Measurements from ENCODE around the gene FGD5.

FGD5 gene

DNA sequence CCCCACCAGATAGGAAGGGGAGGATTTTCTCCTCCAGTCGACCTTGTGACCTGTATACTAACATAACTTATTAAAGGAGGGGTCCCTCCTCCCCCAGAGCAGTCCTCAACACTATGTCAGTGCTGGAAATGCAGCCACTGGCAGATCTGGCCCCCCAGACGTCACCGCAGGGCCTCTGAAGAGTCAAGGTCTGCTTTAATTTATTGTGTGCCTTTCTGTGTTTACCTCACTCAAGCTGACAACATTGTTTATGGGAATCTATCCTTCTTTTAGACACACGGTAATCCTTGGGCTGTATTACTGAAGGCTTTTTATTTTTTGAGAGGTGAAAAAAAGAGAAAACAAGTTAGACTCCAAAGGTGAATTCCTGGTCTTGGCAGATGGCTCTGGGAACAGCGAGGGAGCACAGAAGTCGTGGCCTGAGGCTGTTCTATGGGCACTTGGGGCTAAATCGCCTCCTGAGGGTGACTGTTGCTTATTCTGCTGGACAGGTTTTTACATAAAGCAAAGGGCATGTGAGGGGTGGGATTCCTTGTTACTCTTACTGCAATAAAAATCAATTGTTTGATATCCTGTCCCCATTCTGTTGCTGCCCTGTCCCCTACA lies 115.2 kb downstream of the FGD5 start:
- TF ChIP-seq, protein P1, sequence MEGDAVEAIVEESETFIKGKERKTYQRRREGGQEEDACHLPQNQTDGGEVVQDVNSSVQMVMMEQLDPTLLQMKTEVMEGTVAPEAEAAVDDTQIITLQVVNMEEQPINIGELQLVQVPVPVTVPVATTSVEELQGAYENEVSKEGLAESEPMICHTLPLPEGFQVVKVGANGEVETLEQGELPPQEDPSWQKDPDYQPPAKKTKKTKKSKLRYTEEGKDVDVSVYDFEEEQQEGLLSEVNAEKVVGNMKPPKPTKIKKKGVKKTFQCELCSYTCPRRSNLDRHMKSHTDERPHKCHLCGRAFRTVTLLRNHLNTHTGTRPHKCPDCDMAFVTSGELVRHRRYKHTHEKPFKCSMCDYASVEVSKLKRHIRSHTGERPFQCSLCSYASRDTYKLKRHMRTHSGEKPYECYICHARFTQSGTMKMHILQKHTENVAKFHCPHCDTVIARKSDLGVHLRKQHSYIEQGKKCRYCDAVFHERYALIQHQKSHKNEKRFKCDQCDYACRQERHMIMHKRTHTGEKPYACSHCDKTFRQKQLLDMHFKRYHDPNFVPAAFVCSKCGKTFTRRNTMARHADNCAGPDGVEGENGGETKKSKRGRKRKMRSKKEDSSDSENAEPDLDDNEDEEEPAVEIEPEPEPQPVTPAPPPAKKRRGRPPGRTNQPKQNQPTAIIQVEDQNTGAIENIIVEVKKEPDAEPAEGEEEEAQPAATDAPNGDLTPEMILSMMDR (IDR thresholded peaks at IDR 0.05; ENCODE audit: control insufficient read depth, extremely low read depth, insufficient read depth) = no peak
- DNase-seq (ENCODE audit: low read depth) = no peak
- no peak overlapping the region for H3K4me3 ChIP-seq (ENCODE audit: low read depth, low read length)

DNA sequence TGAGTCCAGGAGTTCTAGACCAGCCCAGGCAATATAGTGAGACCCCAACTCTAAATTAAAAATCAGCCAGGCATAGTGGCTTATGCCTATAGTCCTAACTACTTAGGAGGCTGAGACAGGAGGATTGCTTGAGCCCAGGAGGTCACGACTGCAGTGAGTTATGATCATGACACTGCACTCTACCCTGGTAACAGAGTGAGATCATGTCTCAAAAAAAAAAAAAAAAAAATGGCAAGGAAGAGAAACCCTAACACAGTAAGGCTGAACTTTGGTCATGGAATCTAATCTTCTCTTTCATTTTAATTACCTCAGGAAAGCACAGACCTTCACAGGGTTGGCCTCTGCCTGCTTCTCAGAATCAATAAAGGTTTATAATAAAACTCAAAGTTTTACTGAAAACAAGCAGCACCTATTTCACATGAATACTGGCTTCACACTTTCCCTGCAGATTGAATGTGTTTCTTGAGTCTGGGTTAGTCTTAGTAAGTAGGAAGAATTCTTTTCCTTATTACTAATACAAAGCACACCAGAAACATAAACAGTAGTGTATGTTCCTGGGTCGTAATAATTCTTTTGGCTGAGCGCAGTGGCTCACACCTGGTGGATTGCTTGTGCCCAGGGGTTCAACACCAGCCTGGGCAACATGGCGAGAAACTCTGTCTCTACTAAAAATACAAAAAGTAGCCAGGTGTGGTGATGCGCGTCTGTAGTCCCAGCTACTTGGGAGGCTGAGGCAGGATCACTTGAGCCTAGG lies 117.0 kb downstream of the FGD5 start:
- no peak for DNase-seq (ENCODE audit: low read depth)
- TF ChIP-seq, protein P1 (IDR thresholded peaks at IDR 0.05; ENCODE audit: control insufficient read depth, extremely low read depth, insufficient read depth) = no peak
- H3K4me3 ChIP-seq (ENCODE audit: low read depth, low read length) = no peak overlapping the region

DNA sequence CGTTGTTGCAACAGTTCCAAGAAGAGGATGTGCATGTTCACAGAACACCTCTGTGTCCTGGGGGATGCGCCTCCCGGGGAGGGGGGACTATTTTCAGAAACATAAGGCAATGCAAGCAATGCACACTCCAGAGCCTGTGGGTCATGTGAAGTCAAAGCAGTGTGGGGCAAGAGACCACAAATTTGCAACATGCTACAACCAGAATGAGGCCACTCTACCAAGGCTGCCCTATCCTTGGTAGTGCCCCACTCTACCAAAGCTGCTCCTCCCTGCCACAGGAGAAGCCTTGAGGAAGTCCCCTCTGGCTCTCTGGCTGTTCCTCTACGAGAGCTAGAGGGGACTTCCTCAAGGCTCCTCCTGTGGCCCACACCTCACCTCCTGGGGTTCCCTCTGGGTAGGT lies 120.2 kb downstream of the FGD5 start:
- TF ChIP-seq, protein P1 (IDR thresholded peaks at IDR 0.05; ENCODE audit: control insufficient read depth, extremely low read depth, insufficient read depth) = no peak
- no peak overlapping the region for H3K4me3 ChIP-seq (ENCODE audit: low read depth, low read length)
- no peak for DNase-seq (ENCODE audit: low read depth)

DNA sequence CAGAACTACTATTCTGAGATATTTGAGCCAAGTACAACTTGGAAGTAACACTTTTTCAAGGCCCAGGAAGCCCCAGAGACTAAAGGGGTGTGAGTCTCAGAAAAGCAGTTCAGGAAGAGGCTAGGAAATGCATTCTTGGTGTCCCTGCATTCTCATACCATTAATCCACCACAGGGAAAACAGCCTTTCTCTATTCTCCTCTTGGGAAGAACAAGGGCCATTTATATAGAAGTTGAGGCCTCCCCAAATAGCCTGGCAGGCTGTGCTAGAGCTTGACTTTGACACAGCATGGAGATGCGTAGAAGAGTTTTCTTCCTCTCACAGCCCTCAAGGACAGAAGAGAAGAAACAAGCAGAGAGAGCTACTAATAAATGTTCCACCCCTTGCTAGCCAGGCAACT lies 123.1 kb downstream of the FGD5 start:
- no peak for DNase-seq (ENCODE audit: low read depth)

DNA sequence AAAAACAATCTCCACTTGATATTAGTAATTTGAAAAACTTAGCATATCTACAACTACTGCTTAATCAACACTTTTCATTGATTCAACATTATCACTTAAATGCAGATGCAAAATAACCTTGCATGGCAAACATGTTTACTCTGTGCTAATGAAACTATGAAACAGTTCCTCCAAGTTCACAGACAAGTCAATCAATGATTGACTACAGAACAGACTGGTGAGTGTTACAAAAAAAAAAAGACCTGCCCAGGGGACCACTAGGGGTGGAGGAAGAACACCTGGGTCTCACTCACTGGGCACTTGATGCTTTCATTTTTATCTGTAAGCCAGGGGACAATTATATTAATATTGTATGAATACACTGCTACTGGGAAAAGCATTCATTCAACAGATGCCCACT lies 124.3 kb downstream of the FGD5 start:
- TF ChIP-seq, protein P1 (IDR thresholded peaks at IDR 0.05; ENCODE audit: control insufficient read depth, extremely low read depth, insufficient read depth) = no peak
- DNase-seq (ENCODE audit: low read depth) = no peak
- H3K4me3 ChIP-seq (ENCODE audit: low read depth, low read length) = no peak overlapping the region

More for the DNA sequence above, 123.1 kb downstream of the FGD5 start:
- no peak overlapping the region for H3K4me3 ChIP-seq (ENCODE audit: low read depth, low read length)
- TF ChIP-seq, protein P1 (IDR thresholded peaks at IDR 0.05; ENCODE audit: control insufficient read depth, extremely low read depth, insufficient read depth) = no peak

DNA sequence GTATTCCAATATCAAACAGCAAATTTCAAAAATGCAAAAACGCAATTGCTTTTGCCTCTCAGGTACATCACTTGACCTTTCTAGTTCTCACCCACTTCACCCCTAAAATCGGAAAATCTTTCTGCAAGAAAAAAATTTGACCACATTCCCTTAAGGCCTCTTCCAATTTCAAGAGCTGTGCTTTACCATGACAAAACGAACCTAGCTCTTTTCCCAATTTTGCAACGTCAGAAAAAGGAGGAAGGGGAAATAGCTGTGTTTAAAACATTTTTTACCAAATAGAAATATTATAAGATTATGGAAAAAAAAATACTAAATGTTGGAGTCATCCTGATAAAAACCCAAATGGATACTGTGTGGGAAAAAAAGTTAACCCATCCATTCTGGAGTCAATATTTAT lies 127.5 kb downstream of the FGD5 start:
- DNase-seq (ENCODE audit: low read depth) = no peak
- TF ChIP-seq, protein P1 (IDR thresholded peaks at IDR 0.05; ENCODE audit: control insufficient read depth, extremely low read depth, insufficient read depth) = no peak
- peak overlapping the region; percentile 86 for H3K4me3 ChIP-seq (ENCODE audit: low read depth, low read length)

All from LNCaP clone FGC (cell line).